Iris pigment epithelial cell (primary cell): Measurements from ENCODE around the gene SP4.
A peak's percentile ranks its signal among the peaks of the same experiment; 100 is the strongest.

Experiments used
- DNase-seq: peaks from one replicate; pipeline ENCODE4 v3.0.0-alpha.2; 2011; ENCODE audit warnings: low read depth

Gene SP4

DNA sequence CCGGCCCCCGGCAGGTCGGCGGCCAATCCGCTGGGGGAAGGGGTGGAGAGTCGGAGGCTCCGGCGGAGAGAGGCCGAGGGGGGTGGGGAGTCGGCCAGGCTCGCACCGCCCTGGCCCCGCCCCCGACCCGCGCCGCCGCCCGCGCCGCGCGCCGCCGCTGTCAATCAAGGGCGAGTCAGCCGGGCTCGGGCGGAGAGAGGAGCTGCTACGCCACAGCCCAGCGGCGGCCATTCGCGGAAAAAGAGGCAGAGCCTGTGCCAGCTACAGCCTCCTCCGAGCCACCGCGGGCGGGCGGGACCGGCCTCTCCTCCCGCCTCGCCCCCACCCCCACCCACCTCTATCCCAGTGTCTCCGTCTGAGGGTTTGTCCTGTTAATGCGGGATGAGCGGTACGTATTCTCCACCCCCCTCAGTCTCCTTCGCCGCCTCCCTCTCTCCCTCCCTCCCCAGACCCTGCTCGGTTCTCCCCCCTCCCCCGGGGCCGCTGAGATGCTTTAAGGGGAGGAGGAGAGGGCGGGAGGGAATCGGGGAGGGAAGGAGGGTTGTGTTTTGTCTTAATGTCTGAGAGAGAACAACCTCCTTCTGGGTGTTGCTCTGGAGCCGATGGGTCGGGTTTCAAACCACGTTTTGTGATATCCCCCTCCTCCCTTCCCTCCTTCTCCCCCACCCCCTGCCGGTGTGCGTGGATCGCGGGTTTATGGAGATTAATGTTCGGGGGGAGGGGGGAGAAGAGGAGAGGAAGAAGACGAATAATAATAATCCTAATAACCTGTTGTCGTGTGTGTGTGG is at the start of gene SP4:
Gene SP4 (plus strand): TSS at position 213 of the 788 bp plus-strand sequence. CDS start 169 bp downstream, at position 382.
- peak; percentile 95 for DNase-seq

DNA sequence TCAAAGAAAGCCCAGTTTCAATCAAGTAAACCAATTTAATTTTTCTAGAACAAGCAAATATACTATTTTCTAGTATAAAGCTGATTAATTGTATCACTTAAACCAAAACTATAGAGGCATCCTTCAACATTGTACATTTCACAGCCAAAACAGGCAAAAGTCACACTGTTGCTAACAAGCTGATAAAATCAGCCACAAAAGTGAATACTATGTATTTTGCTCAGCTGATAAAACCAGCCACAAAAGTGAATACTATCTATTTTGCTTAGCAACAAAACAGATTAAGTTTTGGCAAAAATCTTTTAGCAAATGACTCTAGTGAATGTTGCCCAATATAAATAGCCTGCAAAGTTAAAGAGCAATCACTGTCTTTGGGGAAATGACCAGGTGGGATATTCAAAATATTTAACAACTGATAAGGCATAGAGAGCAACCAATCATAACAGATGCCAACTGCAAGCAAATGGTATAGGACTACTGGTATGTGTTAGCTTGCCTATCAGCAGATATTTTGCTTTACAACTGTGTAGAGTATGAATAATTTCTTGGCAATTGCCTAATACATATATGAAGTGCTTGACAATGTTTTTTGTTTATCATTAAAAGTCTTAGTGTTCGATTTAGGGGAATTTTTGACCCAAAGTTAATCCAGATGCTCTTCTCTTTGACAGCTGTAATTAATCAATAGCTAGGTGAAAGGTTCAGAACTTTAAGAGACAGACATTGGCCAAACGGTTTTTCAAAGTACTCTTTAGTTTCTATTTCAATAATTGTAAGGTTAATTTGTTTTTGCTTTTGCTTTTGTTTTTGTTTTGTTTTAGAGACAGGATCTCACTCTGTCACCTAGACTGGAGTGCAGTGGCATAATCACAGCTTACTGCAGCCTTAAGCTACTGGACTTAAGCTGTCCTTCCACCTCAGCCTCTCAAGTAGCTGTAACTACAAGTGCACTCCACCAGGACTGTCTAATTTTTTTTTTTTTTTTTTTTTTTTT is 44.4 kb upstream of the SP4 start:
- DNase-seq: no peak

DNA sequence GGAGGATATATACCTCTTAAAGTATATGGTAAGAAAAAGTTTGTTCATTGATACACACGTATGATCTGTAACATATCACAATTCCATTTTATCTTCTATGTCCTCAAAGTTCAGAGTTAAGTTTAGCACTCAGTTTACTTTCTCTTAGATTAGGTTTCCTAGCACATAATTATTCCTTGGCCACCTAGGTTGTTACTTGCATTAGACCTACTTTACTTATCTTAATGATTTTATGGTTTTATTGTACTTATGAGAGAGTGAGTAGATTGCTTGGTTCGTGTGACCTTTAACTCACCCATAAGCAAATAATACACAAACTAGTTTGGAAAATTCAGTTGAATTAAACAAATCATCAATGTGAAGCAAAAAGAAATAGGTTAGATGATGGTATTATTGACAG is 33.9 kb upstream of the SP4 start:
- DNase-seq: no peak

DNA sequence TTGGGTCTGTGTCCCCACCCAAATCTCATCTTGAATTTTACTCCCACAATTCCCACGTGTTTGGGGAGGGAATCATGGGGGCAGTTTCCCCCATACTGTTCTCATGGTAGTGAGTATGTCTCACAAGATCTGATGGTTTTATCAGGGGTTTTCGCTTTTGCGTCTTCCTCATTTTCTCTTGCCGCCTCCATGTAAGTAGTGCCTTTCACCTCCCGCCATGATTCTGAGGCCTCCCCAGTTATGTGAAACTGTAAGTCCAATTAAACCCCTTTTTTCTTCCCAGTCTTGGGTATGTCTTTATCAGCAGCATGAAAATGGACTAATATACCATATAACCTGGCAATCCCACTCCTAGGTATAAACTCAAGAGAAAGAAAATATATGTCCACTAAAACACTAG is 25.9 kb upstream of the SP4 start:
- no peak for DNase-seq

DNA sequence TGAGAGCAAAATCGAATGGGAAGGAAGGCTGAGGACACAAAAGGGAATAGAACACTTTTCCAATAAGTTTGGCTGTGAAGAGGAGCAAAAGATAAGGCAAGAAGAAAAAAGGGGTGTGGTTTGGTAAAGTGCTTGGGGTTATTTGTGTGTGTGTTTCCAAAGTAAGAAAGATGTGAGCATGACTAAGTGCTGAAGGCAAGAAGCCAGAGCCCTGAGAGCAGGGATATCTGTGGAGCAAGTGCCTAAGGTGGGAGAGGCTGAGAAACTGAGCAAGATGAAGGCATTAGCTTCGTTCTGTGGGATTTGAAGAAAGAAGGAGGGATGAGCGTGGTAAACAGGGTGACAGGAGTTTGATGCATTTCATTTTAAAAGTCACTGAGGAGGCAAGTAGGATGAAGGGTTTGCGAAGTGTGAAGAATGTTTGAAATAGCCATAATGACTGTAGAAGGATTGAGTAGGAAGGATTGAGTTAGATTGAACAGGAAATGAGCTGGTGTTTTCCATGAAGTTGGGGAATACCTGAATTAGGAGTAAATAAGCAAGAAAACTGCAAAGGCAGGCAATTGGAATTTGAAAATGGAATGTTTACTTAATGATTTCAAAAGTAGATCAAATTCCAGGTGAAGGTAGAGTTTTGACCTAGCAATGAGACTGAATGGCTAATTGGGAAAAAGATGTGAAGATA is 19.9 kb upstream of the SP4 start:
- no peak for DNase-seq

DNA sequence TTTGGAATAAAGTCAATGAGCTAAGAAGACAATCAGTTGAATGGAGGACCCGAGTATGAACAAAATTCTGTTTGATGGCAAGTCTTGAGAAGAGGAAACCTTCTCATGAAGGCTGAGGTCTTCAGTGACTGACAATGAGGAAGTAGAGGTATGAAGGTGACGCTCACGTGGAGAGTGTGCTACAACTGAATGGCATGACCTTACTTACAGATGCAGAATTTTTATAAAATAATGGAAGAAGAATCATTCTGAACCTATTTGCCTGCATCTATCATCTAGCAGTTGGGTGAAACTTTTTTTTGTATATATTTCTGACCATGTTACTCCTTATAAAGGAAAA is 19.4 kb upstream of the SP4 start:
- no peak for DNase-seq

DNA sequence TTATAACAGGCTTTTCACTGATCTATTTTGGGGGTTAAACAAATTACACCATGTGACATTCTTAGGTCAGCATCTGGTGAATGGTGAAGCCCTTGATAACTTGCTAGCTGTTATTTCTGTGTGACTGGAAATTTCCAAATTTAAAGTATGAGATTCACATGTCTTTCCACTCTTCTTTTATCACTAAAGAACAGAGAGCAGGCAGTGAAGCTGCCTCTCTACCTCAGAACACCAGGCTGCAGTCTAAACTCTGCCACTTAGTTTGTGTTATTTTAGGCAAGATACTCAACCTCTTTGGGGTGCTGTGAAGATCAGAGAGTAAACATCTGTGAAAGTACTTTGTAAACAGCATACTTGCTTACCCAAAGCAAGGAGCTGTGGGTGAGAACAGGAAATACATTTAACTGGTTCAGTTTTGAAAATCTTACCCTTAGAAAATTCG is 15.5 kb upstream of the SP4 start:
- no peak for DNase-seq

DNA sequence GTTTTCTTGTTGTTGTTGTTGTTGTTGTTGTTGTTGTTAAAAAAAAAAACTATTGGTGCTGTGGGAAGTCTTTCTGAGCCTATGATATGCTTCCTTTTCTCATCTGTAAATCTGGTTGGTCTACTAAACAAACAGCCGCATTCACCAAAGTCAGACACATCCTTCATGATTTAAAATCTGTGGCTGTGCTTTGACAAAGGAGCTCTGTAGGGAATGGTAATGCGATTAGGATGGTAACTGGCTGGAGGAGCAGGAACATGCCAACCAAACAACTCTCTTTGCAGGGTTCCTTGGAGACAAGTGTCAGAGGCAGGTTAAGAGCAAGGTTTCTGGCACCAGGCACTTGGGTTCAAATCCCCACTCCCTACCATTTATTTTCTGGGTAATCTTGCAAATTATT is 14.9 kb upstream of the SP4 start:
- no peak for DNase-seq

DNA sequence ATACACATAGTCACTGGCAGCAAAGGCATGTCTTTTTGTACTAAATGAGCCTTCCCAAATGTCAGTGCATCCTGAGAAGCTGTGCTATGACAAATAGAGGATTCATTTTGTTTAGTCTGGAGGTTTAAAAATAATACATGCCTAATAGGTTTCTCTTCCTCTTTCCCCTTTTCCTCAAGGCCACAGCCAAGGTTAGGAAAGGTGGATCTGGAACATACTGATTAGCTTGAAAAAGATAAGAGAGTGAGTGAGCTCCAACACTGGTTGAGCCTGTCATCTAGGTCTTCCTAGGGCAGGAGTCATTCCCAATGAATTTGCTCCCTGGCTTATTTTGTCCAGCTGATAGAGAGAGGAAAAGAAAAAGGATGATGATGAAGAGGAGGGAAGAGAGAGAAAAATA is 14.4 kb upstream of the SP4 start:
- no peak for DNase-seq

DNA sequence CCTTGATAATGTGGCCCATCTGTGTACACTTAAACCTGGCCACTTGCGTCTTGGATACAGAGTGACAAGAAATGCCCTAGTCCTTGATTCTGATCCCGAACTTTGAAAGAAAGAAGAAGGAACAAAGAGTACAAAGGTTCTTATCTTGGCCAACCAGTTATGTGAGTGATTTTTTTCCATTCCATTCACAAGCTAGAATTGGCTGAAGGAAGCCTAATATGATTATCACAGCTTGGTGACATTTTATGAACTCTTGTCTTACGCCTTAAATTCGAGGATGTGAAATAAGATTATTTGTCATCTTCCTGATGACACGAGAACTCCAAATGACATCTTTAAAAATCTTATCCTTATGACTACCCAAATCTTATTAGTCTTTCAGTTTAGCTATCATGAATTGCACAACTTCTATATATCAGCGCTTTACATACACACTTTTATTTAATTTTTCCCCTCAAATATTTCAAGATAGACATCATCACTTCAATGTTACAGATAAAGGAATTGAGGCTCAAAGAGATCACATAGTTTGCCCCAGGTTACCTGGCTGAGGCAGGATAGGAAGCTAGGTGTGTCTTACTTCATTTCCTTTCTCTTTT is 13.0 kb upstream of the SP4 start:
- DNase-seq: no peak

DNA sequence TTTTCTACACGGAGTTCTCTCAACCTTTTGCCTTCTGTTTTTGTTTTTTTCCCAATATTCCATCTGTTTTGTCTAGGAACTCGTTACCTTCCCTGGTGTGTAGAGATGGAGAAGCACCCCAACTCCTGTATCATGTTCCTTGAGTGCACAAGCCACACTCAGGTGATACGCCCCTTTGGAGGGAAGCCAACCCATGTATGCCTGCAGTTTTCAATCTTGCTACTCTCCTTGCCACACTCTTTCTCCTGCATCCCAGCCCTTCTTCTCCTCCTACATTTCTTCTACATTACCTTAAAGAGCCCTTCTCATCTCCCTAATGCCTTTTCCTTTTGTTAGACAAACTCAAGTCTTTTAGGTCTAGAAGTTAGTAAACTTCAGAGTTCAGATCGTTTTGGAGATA is 10.2 kb upstream of the SP4 start:
- no peak for DNase-seq

DNA sequence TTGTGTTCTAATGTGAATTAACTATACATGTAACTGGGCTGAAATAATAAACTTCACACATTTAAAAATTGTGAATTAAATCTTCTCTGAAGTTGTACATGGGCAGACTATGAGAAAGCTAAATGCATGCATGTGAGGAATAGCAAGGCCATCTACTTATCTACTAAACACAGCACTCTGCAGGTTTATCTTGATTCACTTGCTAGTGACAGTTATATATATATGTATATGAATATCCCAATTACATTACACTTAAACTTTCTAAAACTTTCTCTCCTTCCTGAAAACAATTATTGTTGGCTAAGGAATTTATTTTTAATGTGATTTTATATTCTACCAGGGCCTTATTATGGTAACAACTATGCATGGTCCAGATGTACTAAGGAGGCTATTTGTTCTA is 5.1 kb upstream of the SP4 start:
- DNase-seq: no peak

DNA sequence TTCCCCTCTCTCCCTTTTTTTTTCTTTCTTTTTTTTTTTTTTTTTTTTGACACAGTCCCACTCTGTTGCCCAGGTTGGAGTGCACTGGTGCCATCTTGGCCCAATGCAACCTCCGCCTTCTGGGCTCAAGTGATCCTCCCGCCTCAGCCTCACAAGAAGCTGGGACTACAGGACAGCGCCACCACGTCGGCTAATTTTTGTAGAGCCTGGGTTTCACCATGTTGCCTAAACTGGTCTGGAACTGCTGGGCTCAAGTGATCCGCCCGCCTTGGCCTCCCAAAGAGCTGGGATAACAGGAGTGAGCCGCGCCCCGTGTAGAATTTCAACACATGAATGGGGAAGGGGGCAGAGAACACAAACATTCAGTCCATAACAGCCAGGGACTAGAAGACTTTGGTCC is 2.6 kb upstream of the SP4 start:
- no peak for DNase-seq

DNA sequence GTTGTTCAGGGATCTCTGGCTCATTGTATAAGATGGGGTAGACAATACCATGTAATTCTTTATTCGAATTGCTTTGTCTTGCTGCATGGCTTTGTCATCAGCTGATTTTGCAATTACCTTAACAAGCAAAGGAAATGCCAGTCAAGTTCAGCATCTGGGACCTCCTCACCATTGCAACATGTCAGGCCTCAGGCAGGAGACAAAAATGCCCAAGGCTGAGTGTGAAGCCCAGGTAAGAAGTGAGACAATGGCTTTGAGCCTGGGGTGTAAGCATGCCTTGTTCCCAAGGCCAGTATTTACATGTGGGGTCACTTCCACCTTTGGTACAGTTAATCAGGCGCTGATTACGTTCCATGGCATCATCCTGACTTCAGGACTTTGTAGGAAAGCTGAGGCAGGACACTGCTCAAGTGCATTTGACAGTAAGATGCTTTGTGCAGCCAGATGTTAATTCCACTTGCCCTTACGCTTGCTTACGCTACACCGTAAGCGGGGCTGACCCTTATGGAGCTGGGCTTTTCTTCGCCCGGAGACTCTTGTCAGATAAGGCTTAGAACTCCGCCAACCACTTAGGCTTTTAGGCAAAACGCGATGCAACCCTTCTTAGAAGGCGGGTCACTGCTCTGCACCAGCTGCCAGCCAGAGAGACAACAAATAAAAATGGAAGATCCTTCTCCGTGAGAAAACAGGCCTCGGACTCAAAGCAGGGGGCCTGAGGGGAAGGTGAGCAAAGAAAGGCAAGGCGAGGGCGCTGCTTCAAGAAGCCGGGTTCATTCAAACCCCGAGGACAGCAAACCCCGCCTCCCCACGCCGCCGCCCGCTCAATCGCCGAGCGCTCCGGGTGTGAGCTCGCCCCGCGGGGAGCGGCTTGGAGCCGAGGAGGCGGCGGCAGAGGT is 1.3 kb upstream of the SP4 start:
- peak; percentile 9 for DNase-seq

DNA sequence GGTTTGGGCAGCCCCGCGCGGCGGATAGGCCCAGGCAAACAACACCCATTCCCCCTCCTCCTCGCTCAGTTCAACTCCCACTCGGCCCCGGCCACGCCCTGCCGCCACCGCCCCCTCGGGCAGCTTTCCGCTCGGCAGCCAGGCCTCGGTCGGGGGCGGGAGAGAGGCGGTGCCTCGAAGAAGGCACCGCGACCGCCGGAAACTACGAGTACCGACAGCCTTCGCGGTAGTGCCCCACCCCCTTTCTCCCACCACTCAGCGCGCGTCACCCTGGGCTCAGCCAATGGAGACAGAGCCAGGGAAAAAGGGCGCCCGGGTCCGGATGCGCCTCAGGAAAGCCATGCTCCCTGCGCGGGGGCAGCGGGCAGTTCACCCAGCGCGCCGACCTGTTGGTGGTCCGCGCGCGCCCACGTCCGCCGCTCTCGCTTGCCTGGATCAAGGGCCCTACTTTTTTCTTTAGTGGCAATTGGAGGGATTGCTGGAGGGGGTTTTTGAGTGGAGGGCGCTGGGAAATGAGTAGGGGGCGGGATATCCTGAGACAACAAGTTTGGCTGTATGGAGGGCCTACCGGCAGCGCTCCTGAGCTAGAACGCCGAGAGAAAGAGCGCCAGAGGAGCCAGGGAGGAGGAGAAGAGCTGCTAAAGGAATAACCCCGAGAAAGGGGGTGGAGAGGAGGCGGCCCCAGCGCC is 557 bp upstream of the SP4 start:
- DNase-seq: peak; percentile 99

DNA sequence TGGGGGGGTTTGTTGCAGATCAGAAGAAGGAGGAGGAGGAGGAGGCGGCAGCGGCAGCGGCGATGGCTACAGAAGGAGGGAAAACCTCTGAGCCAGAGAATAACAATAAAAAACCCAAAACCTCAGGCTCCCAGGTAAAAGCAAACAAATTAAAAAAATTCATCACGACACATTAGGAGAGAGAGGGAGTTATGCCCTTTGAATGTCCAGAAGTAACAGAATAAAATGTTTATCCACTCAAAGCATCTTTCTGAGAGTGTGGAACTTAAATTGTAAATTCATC is 717 bp downstream of the SP4 start:
- no peak for DNase-seq

DNA sequence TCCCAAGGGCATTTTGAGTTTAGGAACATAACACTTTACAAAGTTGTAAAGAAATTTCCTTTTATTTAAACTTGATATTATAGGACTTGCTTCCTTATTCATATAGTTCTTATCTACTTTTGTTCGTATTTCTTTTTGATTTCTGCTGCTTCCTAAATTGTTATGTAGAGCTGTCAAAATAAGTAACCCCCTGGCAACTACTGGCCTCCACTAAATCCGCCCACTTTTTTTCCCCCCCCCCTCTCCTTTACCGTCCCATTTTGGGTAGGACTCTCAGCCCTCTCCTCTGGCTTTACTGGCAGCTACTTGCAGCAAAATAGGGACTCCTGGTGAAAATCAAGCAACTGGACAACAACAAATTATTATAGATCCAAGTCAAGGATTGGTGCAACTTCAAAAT is 1.1 kb downstream of the SP4 start:
- DNase-seq: no peak

DNA sequence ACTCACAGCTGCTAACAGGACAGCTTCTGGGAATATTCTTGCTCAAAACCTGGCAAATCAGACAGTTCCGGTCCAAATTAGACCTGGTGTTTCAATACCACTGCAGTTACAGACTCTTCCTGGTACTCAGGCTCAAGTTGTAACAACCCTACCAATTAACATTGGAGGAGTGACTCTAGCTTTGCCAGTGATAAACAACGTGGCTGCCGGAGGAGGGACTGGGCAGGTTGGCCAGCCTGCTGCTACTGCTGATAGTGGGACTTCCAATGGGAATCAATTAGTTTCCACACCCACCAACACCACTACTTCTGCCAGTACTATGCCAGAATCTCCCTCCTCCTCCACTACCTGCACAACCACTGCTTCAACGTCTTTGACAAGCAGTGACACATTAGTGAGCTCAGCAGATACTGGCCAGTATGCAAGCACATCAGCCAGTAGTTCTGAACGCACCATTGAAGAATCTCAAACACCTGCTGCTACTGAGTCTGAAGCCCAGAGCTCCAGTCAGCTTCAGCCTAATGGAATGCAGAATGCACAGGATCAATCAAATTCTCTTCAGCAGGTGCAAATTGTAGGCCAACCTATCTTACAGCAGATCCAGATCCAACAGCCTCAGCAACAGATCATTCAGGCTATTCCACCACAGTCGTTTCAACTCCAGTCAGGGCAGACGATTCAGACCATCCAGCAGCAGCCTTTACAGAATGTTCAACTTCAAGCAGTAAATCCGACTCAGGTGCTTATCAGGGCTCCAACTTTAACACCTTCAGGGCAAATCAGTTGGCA is 2.1 kb downstream of the SP4 start:
- no peak for DNase-seq

DNA sequence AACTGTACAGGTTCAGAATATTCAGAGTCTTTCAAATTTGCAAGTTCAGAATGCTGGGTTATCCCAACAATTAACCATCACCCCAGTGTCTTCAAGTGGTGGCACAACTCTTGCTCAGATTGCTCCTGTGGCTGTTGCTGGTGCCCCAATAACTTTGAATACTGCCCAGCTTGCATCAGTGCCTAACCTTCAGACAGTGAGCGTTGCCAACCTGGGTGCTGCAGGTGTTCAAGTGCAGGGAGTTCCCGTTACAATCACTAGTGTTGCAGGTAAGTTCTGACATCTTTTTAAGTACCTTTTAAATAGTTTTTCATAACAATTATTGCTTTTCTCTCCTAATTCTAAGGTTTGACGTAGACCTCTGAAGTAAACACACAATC is 2.7 kb downstream of the SP4 start:
- DNase-seq: no peak
